HepG2 (cell line): ENCODE results near the gene METTL1.

Experiments used
- ATAD3A ChIP-seq: sonication (generic); formaldehyde crosslinking; IDR thresholded peaks from 2 replicates; pipeline ENCODE4 v1.4.0; 2020; ENCODE audit warnings: missing genetic modification reagents
- FOXK2 ChIP-seq: fragments of 450-650 bp; IDR thresholded peaks from 2 replicates; pipeline ENCODE4 v1.6.1; 2016
- POLR2A ChIP-seq, 2 experiments: IDR thresholded peaks; 2 replicates each; pipeline ENCODE4 v1.6.1; 2011; ENCODE audit warnings: low read depth in 2 of 2, low read length in 2 of 2, mild to moderate bottlenecking in 1 of 2, moderate library complexity in 1 of 2; ENCODE audit not compliant: insufficient read depth in 1 of 2
- RELA ChIP-seq: sonication (generic); formaldehyde crosslinking; IDR thresholded peaks from 2 replicates; pipeline ENCODE4 v1.4.0; 2020; ENCODE audit warnings: missing genetic modification reagents
- U2AF2 ChIP-seq: fragments of 200-400 bp; formaldehyde crosslinking; IDR thresholded peaks from 2 replicates; pipeline ENCODE4 v1.6.1; 2017; ENCODE audit warnings: low read depth, mild to moderate bottlenecking, low read length
- ZNF24 ChIP-seq: fragments of 450-650 bp; IDR thresholded peaks from 2 replicates; pipeline ENCODE4 v1.6.1; 2017; ENCODE audit warnings: antibody characterized with exemption, mild to moderate bottlenecking
- ZNF543 ChIP-seq: sonication (generic); formaldehyde crosslinking; IDR thresholded peaks from 2 replicates; pipeline ENCODE4 v1.4.0; 2020; ENCODE audit warnings: mild to moderate bottlenecking, missing genetic modification reagents
- TF ChIP-seq, protein P1 (sequence below), 2 experiments: sonication (generic) in 1 of 2; formaldehyde crosslinking in 1 of 2; IDR thresholded peaks; 2 replicates each; pipeline versions ENCODE4 v1.4.0 to v1.6.1; 2016 to 2020; ENCODE audit warnings: borderline replicate concordance in 1 of 2, low read depth in 1 of 2, mild to moderate bottlenecking in 1 of 2, missing genetic modification reagents in 1 of 2
- TF ChIP-seq, protein P2 (sequence below): sonication (generic); formaldehyde crosslinking; IDR thresholded peaks from 2 replicates; pipeline ENCODE4 v1.5.0; 2020; ENCODE audit warnings: mild to moderate bottlenecking, missing genetic modification reagents, moderate library complexity
- TF ChIP-seq, protein P3 (sequence below): sonication (generic); formaldehyde crosslinking; IDR thresholded peaks from 2 replicates; pipeline ENCODE4 v1.5.0; 2020; ENCODE audit warnings: missing genetic modification reagents, mild to moderate bottlenecking, borderline replicate concordance

DNA sequence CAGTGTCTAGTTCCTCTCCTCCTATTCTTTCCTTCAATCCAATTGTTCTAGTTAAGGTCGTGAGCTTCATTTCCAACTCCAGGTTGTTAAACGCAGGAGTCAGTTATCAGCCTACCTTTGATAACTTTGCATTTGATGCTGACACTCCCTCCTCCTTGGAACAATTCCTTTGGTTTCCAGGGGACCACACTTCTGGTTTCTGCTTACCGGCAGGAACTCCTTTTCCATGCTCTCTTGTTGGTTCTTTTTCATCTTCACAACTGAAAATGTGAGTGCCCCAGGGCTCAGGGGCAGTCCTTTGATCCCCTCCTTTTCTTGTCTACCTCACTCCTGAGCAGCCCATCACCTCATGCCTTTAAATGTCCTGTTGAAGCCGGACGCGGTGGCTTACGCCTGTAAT, 5.5 kb upstream of the METTL1 start:
- TF ChIP-seq, protein P1, sequence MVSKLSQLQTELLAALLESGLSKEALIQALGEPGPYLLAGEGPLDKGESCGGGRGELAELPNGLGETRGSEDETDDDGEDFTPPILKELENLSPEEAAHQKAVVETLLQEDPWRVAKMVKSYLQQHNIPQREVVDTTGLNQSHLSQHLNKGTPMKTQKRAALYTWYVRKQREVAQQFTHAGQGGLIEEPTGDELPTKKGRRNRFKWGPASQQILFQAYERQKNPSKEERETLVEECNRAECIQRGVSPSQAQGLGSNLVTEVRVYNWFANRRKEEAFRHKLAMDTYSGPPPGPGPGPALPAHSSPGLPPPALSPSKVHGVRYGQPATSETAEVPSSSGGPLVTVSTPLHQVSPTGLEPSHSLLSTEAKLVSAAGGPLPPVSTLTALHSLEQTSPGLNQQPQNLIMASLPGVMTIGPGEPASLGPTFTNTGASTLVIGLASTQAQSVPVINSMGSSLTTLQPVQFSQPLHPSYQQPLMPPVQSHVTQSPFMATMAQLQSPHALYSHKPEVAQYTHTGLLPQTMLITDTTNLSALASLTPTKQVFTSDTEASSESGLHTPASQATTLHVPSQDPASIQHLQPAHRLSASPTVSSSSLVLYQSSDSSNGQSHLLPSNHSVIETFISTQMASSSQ (IDR thresholded peaks at IDR 0.05; ENCODE audit: low read depth) = no peak
- TF ChIP-seq, protein P1 (CRISPR knock-in tag; IDR thresholded peaks at IDR 0.05; ENCODE audit: borderline replicate concordance) = no peak
- TF ChIP-seq ZNF24 (no peak), U2AF2 (no peak), ZNF543 (CRISPR knock-in tag) (no peak), ATAD3A (CRISPR knock-in tag) (no peak), POLR2A (IDR thresholded peaks at IDR 0.05; ENCODE audit: insufficient read depth in 1 of 2, low read depth in 2 of 2, low read length in 2 of 2) (no peak), FOXK2 (no peak), RELA (CRISPR knock-in tag) (no peak)
- TF ChIP-seq, protein P2, sequence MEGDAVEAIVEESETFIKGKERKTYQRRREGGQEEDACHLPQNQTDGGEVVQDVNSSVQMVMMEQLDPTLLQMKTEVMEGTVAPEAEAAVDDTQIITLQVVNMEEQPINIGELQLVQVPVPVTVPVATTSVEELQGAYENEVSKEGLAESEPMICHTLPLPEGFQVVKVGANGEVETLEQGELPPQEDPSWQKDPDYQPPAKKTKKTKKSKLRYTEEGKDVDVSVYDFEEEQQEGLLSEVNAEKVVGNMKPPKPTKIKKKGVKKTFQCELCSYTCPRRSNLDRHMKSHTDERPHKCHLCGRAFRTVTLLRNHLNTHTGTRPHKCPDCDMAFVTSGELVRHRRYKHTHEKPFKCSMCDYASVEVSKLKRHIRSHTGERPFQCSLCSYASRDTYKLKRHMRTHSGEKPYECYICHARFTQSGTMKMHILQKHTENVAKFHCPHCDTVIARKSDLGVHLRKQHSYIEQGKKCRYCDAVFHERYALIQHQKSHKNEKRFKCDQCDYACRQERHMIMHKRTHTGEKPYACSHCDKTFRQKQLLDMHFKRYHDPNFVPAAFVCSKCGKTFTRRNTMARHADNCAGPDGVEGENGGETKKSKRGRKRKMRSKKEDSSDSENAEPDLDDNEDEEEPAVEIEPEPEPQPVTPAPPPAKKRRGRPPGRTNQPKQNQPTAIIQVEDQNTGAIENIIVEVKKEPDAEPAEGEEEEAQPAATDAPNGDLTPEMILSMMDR (CRISPR knock-in tag) = no peak
- TF ChIP-seq, protein P3, sequence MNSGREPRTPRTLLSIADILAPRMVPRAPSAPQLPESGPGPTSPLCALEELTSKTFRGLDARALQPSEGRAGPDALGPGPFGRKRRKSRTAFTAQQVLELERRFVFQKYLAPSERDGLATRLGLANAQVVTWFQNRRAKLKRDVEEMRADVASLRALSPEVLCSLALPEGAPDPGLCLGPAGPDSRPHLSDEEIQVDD (CRISPR knock-in tag) = no peak
